SU-DHL-6 (cell line): ENCODE data around the gene COPS8.

Experiments
- EZH2phosphoT487 ChIP-seq: fragments of 200-600 bp; sonication (generic), shearing (Covaris generic); conservative IDR thresholded peaks from 2 replicates; pipeline ENCODE4 v1.6.1; 2018; ENCODE audit warnings: mild to moderate bottlenecking, antibody characterized with exemption, low read length, moderate library complexity, mixed read lengths
- TF ChIP-seq, protein P1 (sequence below): fragments of 200-600 bp; sonication (generic); IDR thresholded peaks from one replicate; pipeline ENCODE4 v1.5.1; 2017; ENCODE audit warnings: antibody characterized with exemption, mild to moderate bottlenecking, low read length, moderate library complexity; ENCODE audit not compliant: insufficient read depth, poor library complexity, severe bottlenecking

- TF ChIP-seq, protein P1, sequence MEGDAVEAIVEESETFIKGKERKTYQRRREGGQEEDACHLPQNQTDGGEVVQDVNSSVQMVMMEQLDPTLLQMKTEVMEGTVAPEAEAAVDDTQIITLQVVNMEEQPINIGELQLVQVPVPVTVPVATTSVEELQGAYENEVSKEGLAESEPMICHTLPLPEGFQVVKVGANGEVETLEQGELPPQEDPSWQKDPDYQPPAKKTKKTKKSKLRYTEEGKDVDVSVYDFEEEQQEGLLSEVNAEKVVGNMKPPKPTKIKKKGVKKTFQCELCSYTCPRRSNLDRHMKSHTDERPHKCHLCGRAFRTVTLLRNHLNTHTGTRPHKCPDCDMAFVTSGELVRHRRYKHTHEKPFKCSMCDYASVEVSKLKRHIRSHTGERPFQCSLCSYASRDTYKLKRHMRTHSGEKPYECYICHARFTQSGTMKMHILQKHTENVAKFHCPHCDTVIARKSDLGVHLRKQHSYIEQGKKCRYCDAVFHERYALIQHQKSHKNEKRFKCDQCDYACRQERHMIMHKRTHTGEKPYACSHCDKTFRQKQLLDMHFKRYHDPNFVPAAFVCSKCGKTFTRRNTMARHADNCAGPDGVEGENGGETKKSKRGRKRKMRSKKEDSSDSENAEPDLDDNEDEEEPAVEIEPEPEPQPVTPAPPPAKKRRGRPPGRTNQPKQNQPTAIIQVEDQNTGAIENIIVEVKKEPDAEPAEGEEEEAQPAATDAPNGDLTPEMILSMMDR, result no peak
- TF ChIP-seq EZH2phosphoT487, result no peak
Measured at GRCh38 chr2:237057893-237058300, 27.8 kb upstream of the COPS8 start.
